SK-N-MC (cell line): ENCODE measurements around the gene USH2A.

Source experiments
- EZH2 ChIP-seq: fragments of 200-600 bp; sonication (generic); IDR thresholded peaks from one replicate; pipeline ENCODE4 v1.6.1; 2017; ENCODE audit warnings: antibody characterized with exemption
- POLR2AphosphoS5 ChIP-seq: IDR thresholded peaks from 2 replicates; pipeline ENCODE4 v1.6.1; 2012; ENCODE audit warnings: mild to moderate bottlenecking, low read depth, low read length, borderline replicate concordance

DNA sequence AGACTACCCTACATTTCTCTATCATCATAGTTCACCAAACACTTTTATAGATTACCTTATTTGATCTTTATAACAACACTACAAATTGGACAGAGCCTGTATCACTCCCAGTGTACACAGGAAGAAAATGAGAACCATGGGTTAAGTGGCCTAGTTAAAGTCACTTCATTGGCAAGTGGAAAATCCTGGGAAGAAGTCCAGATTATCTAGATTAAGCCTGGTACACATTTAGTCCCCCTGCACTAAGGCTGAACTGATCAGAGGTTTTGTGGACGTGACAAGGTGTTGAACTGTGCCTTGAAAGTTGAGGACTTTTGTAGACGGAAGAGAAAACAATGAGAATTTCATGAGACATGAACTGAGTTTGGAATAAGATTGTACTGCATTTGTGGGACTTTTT is 7.5 kb upstream of the USH2A start:
- TF ChIP-seq POLR2AphosphoS5 (no peak), EZH2 (no peak)
